Omental fat pad (tissue), 4 donors: Measurements from ENCODE around the gene SNX18. TPM values are rescaled to one million over a fixed set of nuclear protein-coding genes. Genes with fewer than 3 reads are reported as not detected.

Source experiments
- ATAC-seq: fragments of 150-250 bp; one replicate; pipeline ENCODE4 v1.9.1; 2016; ENCODE audit warnings: mild to moderate bottlenecking, moderate library complexity; ENCODE audit not compliant: low FRiP score
- DNase-seq: peaks from one replicate; pipeline ENCODE4 v3.0.0-alpha.2; 2019; ENCODE audit warnings: low spot score
- CTCF ChIP-seq, 3 donors: fragments of 450-650 bp; IDR thresholded peaks; one replicate each; pipeline ENCODE4 v1.5.1; 2016 to 2017; ENCODE audit warnings: antibody characterized with exemption in 3 of 3, mild to moderate bottlenecking in 3 of 3, moderate library complexity in 2 of 3
- total RNA-seq, 4 donors: library from RNA; depleted of rRNA; stranded (reverse); fragments of >200 nt; gene quantifications; one replicate each; pipeline ENCODE4 v1.1.0, GENCODE V29; 2016

The SNX18 gene
- total RNA-seq, 4 donors from 2014 or later = 21.9 to 53.9 (median 31.1) TPM

- no peak for TF ChIP-seq CTCF (IDR thresholded peaks at IDR 0.05)
- ATAC-seq (no peak), DNase-seq (no peak)
These were observed 7.7 kb downstream of the SNX18 start for GRCh38 chr5:54525261-54525660.

GRCh38 chr5:54525692-54526091, 8.1 kb downstream of the SNX18 start:
- DNase-seq (no peak), ATAC-seq (no peak)
- no peak for TF ChIP-seq CTCF (IDR thresholded peaks at IDR 0.05)

- no peak for TF ChIP-seq CTCF (IDR thresholded peaks at IDR 0.05)
- ATAC-seq (no peak), DNase-seq (no peak)
These were observed 9.2 kb downstream of the SNX18 start for GRCh38 chr5:54526604-54527288.

GRCh38 chr5:54528633-54529209, 11.2 kb downstream of the SNX18 start:
- no peak for TF ChIP-seq CTCF (IDR thresholded peaks at IDR 0.05)
- DNase-seq (no peak), ATAC-seq (no peak)

GRCh38 chr5:54529565-54529964, 12.0 kb downstream of the SNX18 start:
- no peak for DNase-seq
- ATAC-seq = no peak
- TF ChIP-seq CTCF (IDR thresholded peaks at IDR 0.05) = no peak

GRCh38 chr5:54531546-54531945, 14.0 kb downstream of the SNX18 start:
- ATAC-seq (no peak), DNase-seq (no peak)
- no peak for TF ChIP-seq CTCF (IDR thresholded peaks at IDR 0.05)
